GM06990 (cell line): ENCODE results near the gene ULK4.

Experiments
- DNase-seq: peaks from one replicate; pipeline ENCODE4 v3.0.0-alpha.2; 2011; ENCODE audit not compliant: insufficient read length; ENCODE audit errors: extremely low read depth
- H3K27me3 ChIP-seq: replicated peaks from 2 replicates; pipeline ENCODE4 v1.6.0; 2011; ENCODE audit warnings: low read length; ENCODE audit not compliant: control insufficient read depth, insufficient read depth
- H3K36me3 ChIP-seq: 2 replicates; pipeline ENCODE4 v1.5.1; 2011; ENCODE audit warnings: low read length; ENCODE audit not compliant: control insufficient read depth, insufficient read depth
- H3K4me3 ChIP-seq: replicated peaks from 2 replicates; pipeline ENCODE4 v1.5.1; 2011; ENCODE audit warnings: low read depth, mild to moderate bottlenecking, control low read depth, low read length
- TF ChIP-seq, protein P1 (sequence below): IDR thresholded peaks from 2 replicates; pipeline ENCODE4 v1.5.1; 2011; ENCODE audit warnings: low read length, control low read depth, mild to moderate bottlenecking, inconsistent platforms; ENCODE audit not compliant: insufficient read depth, poor library complexity, severe bottlenecking

Gene ULK4

DNA sequence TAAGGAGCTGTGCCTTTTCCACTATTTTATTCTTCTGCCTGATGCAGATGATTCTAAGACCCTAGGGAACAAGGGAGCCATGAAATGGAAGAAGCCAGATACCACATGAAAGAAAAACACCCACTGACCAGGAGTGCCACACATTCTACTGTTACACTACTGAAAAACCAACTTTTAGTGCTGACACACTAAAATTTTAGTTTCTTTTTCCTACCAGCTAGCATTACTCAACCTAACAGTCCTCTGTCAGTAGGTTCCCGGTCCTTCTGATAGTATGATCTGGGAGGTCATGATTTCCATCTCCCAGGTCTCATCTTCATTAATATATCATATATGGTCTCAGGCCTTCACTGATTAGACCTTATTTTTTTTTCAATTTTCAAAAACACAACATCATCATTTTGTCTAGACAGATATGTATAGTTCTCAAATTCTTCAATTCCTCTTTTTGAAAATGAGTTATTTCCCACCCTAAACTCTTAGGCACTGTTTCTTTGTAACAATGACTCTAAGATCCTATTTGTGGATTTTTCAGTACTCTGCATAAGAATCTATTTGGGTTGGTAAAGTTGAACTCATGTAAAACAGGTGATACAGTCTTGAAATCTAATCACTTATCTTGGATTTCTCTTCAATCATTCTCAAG, 440.8 kb downstream of the ULK4 start:
- Histone ChIP-seq H3K27me3 (no peaks in the 10 kb centered on the region), H3K36me3 (no peaks in the 10 kb centered on the region), H3K4me3 (no peak overlapping the region)
- no peak for DNase-seq
- TF ChIP-seq, protein P1, sequence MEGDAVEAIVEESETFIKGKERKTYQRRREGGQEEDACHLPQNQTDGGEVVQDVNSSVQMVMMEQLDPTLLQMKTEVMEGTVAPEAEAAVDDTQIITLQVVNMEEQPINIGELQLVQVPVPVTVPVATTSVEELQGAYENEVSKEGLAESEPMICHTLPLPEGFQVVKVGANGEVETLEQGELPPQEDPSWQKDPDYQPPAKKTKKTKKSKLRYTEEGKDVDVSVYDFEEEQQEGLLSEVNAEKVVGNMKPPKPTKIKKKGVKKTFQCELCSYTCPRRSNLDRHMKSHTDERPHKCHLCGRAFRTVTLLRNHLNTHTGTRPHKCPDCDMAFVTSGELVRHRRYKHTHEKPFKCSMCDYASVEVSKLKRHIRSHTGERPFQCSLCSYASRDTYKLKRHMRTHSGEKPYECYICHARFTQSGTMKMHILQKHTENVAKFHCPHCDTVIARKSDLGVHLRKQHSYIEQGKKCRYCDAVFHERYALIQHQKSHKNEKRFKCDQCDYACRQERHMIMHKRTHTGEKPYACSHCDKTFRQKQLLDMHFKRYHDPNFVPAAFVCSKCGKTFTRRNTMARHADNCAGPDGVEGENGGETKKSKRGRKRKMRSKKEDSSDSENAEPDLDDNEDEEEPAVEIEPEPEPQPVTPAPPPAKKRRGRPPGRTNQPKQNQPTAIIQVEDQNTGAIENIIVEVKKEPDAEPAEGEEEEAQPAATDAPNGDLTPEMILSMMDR = no peak

DNA sequence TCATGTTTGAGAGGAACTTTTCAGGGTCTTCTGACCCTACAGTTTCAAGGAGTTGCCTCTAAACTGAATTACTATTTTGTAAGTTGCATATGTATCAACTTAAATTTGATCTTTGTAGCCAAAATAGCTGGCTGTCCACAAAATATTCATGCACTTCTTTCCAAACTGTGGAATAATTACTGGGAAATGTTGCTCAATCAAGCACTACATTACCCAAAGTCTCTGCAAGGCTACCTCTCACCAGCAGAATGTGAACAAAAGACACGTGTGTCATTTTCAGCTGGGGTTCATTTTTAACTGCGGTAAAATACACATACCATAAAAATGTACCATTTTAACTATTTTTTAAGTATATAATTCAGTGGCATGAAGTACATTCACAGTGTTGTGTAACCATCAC, 442.2 kb downstream of the ULK4 start:
- no peak for DNase-seq
- TF ChIP-seq, protein P1 = no peak
- no peak overlapping the region for H3K4me3 ChIP-seq
- no peaks in the 10 kb centered on the region for H3K36me3 ChIP-seq
- no peaks in the 10 kb centered on the region for H3K27me3 ChIP-seq

DNA sequence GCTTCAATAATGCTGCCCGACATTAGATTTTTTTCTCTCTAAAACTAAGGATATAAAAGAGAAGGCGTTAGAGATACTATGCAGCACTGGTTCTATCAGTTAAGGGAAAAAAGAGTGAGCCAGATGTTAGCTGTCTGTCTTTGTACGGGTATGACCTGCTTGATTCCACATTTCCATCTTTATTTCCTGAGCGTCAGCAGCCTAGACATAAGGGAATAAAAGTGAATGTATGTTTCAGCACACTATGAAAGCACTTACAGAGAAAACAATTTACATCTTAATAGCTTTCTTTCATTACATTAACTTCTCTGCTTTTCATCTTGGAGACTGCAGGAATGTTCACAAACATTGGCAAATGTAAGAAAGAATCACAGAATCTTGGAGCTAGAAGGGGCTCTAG, 443.3 kb downstream of the ULK4 start:
- Histone ChIP-seq H3K27me3 (no peaks in the 10 kb centered on the region), H3K36me3 (no peaks in the 10 kb centered on the region), H3K4me3 (no peak overlapping the region)
- no peak for DNase-seq
- TF ChIP-seq, protein P1 = no peak

DNA sequence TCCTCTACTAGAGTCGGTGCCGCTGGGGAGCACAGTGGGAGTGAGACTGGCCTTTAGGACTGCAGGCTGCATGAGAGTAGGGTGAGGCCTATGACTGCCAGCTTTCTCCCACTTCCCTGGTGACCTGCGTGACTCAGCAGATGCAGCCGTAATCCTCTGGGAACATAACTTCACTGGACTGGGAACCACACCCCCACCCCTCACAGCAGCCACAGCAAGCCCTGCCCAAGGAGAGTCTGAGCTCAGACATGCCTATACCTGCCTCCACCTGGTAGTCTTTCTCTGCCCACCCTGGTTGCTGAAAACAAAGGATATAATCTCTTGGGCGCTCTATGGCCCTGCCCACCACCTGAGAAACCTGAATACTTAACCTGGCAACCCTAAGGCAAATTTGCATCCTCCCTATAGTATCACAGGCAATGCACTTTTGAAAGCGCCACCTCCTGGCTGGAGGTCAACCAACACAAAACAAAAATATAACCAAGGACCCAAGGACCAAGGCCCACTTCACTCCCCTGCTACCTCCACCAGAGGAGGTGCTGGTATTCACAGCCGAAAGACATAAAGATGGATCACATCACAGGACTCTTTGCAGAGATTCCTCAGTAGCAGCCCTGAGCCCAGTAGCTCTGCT, 453.7 kb downstream of the ULK4 start:
- no peak for DNase-seq

DNA sequence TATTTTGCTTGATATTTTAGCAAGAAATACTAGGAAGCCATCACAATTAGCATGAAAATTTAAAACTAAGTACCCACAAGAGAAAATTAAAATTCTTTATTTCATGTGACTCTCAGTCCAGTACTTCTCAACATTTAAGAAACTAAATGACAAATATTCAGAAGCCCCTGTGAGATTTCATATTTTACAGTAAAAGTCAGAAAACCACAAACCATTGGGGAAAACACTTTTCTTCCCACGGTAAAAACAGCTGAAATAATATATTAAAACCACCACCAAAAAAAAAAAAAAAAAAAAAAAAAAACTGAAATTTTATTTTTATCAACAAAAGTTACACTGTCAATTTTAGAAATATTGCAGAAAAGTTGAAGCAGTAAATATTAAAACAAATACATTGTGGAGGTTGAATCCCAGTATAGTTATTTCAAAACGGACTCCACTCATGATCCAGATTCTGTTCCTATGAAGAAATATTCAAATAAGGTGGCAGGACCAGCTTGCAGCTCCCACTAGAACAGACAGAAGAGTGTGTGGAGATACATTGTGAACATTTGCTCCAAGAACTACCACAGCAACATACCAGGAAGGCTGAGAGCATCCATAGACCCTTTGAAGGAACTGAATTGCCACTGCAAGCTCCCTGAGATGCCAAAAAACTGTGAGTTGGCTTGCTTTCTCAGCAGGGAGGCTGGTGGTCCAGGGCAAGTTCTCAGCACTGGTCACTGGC, 454.4 kb downstream of the ULK4 start:
- no peaks in the 10 kb centered on the region for H3K27me3 ChIP-seq
- H3K4me3 ChIP-seq = no peak overlapping the region
- TF ChIP-seq, protein P1 = no peak
- no peak for DNase-seq
- H3K36me3 ChIP-seq = no peaks in the 10 kb centered on the region

More for the DNA sequence above, 453.7 kb downstream of the ULK4 start:
- Histone ChIP-seq H3K27me3 (no peaks in the 10 kb centered on the region), H3K36me3 (no peaks in the 10 kb centered on the region), H3K4me3 (no peak overlapping the region)
- TF ChIP-seq, protein P1 = peak; percentile 10
